MCF 10A (cell line): ENCODE data around the gene CLPTM1L. TPM values are rescaled to one million over a fixed set of nuclear protein-coding genes. Genes with fewer than 3 reads are reported as not detected.
A peak's percentile ranks its signal among the peaks of the same experiment; 100 is the strongest.

ENCODE experiments used
- BruUV-seq: library from RNA; stranded (reverse); fragments of 400-500 nt; replicated peaks from 2 replicates; lab custom pipeline; 2021; lab: Mats Ljungman, UMichigan
- CTCF ChIA-PET: fragments of 300-600 bp; sonication (Branson Sonifier 250); formaldehyde crosslinking; extraction: SDS; loops from one replicate; lab custom pipeline; 2021; ENCODE audit warnings: antibody characterized with exemption, inconsistent platforms; lab: Yijun Ruan, JAX
- POLR2A ChIA-PET: fragments of 300-600, 350-650 bp; sonication (Branson Sonifier 250); formaldehyde crosslinking; extraction: SDS; loops from one replicate; lab custom pipeline; 2020; ENCODE audit warnings: antibody characterized with exemption, inconsistent platforms; lab: Yijun Ruan, JAX
- DNase-seq: peaks from one replicate; pipeline ENCODE4 v3.0.0-alpha.2; 2018; ENCODE audit not compliant: unreplicated experiment
- H3K27ac Mint-ChIP-seq: one replicate; pipeline ENCODE4 v1.8.0; 2022; ENCODE audit warnings: mild to moderate bottlenecking, low read depth, mixed read lengths; ENCODE audit not compliant: unreplicated experiment
- H3K27me3 Mint-ChIP-seq: one replicate; pipeline ENCODE4 v1.8.0; 2022; ENCODE audit warnings: mixed read lengths; ENCODE audit not compliant: insufficient read depth, unreplicated experiment
- H3K36me3 Mint-ChIP-seq: one replicate; pipeline ENCODE4 v1.8.0; 2022; ENCODE audit warnings: mild to moderate bottlenecking, moderate library complexity, mixed read lengths; ENCODE audit not compliant: insufficient read depth, unreplicated experiment
- H3K4me1 Mint-ChIP-seq: one replicate; pipeline ENCODE4 v1.8.0; 2022; ENCODE audit warnings: mixed read lengths; ENCODE audit not compliant: insufficient read depth, unreplicated experiment
- H3K4me3 Mint-ChIP-seq: one replicate; pipeline ENCODE4 v1.8.0; 2022; ENCODE audit warnings: mild to moderate bottlenecking, moderate library complexity, mixed read lengths; ENCODE audit not compliant: unreplicated experiment
- H3K9me3 Mint-ChIP-seq: one replicate; pipeline ENCODE4 v1.8.0; 2022; ENCODE audit warnings: mixed read lengths; ENCODE audit not compliant: unreplicated experiment
- CTCF ChIP-seq: fragments of 200-600 bp; IDR thresholded peaks from one replicate; pipeline ENCODE4 v1.8.0; 2022; ENCODE audit warnings: antibody characterized with exemption, mild to moderate bottlenecking; ENCODE audit not compliant: unreplicated experiment
- intact Hi-C: fragments of 100-400 bp; cut with micrococcal nuclease; formaldehyde crosslinking; loops from 2 replicates; pipeline ENCODE4 v1.14.1; 2022
- total RNA-seq: library from RNA; stranded (reverse); gene quantifications from 2 replicates; pipeline ENCODE4 v1.2.3, GENCODE V29; 2022

Gene CLPTM1L
- total RNA-seq, 1 experiment from 2014 or later: 128 TPM

- no peak overlapping the region for H3K27ac Mint-ChIP-seq
- no peaks in the 10 kb centered on the region for H3K9me3 Mint-ChIP-seq
- peak overlapping the region; percentile 1 for H3K4me3 Mint-ChIP-seq
- DNase-seq: no peak
- BruUV-seq: no TSS peak
- H3K36me3 Mint-ChIP-seq: no peaks in the 10 kb centered on the region
- CTCF ChIA-PET: no interaction called here
- intact Hi-C loops: no loop called here
- TF ChIP-seq CTCF: no peak
- H3K4me1 Mint-ChIP-seq: peaks cover 9% of the 10 kb centered on the region
- peaks cover 52% of the 10 kb centered on the region for H3K27me3 Mint-ChIP-seq
- POLR2A ChIA-PET: no interaction called here
Measured at GRCh38 chr5:1388383-1388967, 43.6 kb upstream of the CLPTM1L start.

- peak overlapping the region; percentile 1 for H3K4me3 Mint-ChIP-seq
- peaks cover 9% of the 10 kb centered on the region for H3K4me1 Mint-ChIP-seq
- no peak for DNase-seq
- no TSS peak for BruUV-seq
- intact Hi-C loops: no loop called here
- peaks cover 52% of the 10 kb centered on the region for H3K27me3 Mint-ChIP-seq
- ChIA-PET POLR2A (no interaction called here), CTCF (no interaction called here)
- H3K36me3 Mint-ChIP-seq: no peaks in the 10 kb centered on the region
- no peak for TF ChIP-seq CTCF
- no peak overlapping the region for H3K27ac Mint-ChIP-seq
- H3K9me3 Mint-ChIP-seq: no peaks in the 10 kb centered on the region
Measured at GRCh38 chr5:1387876-1388275, 43.0 kb upstream of the CLPTM1L start.

- no peak for DNase-seq
- H3K36me3 Mint-ChIP-seq: no peaks in the 10 kb centered on the region
- TF ChIP-seq CTCF: no peak
- intact Hi-C loops: no loop called here
- ChIA-PET POLR2A (interaction anchor here (0.6 kb wide), 1 partner anchor 12 kb away, joined by 3 read pairs; no protein-coding TSS in a partner anchor), CTCF (interaction anchor here (0.6 kb wide), 1 partner anchor 138 kb away, joined by 3 read pairs; no protein-coding TSS in a partner anchor)
- H3K27me3 Mint-ChIP-seq: peaks cover 48% of the 10 kb centered on the region
- no TSS peak for BruUV-seq
- peak overlapping the region; percentile 75 for H3K4me3 Mint-ChIP-seq
- peak overlapping the region; percentile 21 for H3K27ac Mint-ChIP-seq
- no peaks in the 10 kb centered on the region for H3K9me3 Mint-ChIP-seq
- peaks cover 9% of the 10 kb centered on the region for H3K4me1 Mint-ChIP-seq
Measured at GRCh38 chr5:1387059-1387755, 42.3 kb upstream of the CLPTM1L start.

GRCh38 chr5:1386274-1386717, 41.4 kb upstream of the CLPTM1L start:
- Mint-ChIP-seq H3K27ac (no peak overlapping the region), H3K4me1 (peaks cover 9% of the 10 kb centered on the region), H3K36me3 (no peaks in the 10 kb centered on the region), H3K27me3 (peaks cover 41% of the 10 kb centered on the region), H3K9me3 (no peaks in the 10 kb centered on the region), H3K4me3 (peak overlapping the region; percentile 75)
- no peak for DNase-seq
- POLR2A ChIA-PET: no interaction called here
- BruUV-seq: no TSS peak
- TF ChIP-seq CTCF: no peak
- intact Hi-C loops: no loop called here
- CTCF ChIA-PET: interaction anchor here (0.6 kb wide), 1 partner anchor 139 kb away, joined by 3 read pairs; no protein-coding TSS in a partner anchor
